ENCODE results near the gene COPS3. TPM values are rescaled to one million over a fixed set of nuclear protein-coding genes. Genes with fewer than 3 reads are reported as not detected.

Gene COPS3
- total RNA-seq (2014; rRNA removed; shearing (Covaris generic)) = 254 and 293 TPM in 2 replicates

GRCh38 chr17:17280613-17281549 lies at the start of gene COPS3:
Gene COPS3, minus strand, starts transcription at chr17:17281246. Its CDS starts 60 bp downstream, at chr17:17281186.
- peak; percentile 98 for DNase-seq (ENCODE audit: low spot score)

GRCh38 chr17:17328251-17328650 lies 47.2 kb upstream of the COPS3 start:
- DNase-seq (ENCODE audit: low spot score) = no peak

DNA sequence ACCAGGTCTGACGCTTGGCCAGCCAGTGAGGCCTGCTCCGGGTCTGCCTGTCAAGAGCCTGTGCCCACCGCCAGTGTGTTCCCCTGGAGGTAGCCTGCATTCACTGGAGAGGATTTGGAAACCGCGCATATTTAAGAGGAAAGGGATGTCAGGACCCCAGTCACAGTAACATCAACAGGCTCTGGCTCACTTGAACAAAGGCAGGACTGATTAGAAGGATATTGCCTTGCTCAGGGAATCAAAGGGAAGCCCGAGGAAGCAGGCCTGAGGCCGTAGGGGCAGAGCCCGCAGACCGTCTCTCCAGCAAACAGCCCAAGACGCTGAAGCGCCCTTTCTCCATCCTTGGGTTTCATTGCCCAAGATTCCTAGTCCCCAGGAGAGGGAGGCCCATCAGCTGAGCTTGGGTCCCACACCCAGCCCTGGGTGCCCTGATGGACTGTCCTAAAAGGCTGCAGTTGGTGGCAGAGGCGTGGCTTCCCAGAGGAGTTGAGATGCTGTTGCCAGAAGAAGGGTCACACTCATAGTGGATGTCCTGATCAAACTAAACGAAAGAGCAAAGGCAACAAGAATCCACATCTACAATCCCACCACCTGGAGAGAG lies 45.3 kb upstream of the COPS3 start:
- no peak for DNase-seq (ENCODE audit: low spot score)

DNA sequence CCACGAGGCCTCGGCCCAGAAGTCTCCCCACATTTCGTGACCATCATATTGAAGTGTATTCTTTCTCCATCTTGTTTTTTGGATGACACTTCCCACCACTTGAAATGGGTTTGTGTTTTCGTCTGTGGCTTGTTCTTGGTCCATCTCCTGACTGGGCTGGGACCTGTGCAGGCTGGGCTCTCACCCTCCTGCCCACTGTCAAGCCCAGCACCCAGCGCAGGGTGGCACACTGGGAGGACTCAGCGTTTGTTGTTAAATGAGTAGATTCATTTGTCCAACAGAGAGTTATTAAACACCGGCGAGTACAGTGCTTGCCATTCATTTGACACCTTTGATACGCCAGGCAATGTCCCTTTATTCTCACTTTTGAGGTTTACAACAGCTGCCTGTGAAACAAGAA lies 44.8 kb upstream of the COPS3 start:
- DNase-seq (ENCODE audit: low spot score) = no peak

- no peak for DNase-seq (ENCODE audit: low spot score)
These were observed 44.2 kb upstream of the COPS3 start for GRCh38 chr17:17325228-17325627.

DNA sequence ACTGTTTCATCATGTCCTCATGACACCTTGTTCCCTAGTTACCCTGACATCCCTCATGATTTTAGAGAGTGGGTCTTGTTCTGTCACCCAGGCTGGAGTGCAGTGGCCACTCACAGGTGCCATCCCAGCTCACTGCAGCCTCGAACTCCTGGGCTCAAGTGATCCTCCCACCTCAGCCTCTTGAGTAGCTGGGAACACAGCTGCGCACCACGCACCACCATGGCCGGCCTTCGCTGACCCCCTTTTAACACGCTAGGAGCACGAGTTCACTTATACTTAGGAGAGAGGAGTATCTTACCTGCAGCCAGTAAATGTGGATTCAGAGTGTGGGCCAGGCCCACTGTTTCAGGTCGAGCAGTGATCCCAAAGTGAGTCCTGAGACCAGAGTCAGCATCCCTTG lies 43.6 kb upstream of the COPS3 start:
- DNase-seq (ENCODE audit: low spot score) = no peak

GRCh38 chr17:17322516-17323510 lies 41.8 kb upstream of the COPS3 start:
- no peak for DNase-seq (ENCODE audit: low spot score)

GRCh38 chr17:17321356-17322025 lies 40.4 kb upstream of the COPS3 start:
- DNase-seq (ENCODE audit: low spot score) = no peak

- no peak for DNase-seq (ENCODE audit: low spot score)
These were observed 39.8 kb upstream of the COPS3 start for GRCh38 chr17:17320911-17321220.

DNA sequence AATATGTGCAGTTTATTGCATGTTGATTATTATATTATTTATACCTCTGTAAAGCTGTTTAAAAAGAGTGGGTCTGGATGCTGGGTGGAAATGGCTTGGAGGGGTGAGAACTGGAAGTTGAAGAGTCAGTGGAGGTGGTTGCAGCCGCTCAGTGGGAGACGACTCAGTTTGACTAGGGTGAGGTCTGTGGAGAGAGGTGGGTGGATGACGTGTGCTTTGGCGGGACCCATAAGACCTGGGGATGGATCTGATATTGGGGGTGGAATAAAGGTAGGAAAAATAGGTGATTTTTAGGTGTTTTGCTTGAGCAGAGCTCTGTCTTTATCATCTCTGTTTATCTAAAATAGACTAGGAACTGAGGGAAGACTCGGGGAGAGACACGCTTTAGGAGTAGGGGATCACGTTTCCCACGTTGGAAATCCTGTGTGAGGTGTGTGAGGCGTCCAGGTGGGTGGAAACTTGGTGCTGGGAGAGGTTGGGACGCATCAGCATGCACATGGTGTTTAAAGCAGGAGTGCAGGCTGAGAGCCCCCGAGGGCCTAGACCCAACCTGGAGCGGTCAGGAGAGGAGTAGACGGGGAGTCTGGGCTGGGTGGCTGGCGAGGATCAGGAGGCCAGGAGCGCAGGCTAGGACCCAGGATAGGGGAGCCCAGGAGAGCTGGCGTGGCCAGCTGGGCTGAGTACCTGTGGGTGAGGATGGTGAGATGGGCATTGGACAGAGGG lies 39.3 kb upstream of the COPS3 start:
- DNase-seq (ENCODE audit: low spot score) = no peak

DNA sequence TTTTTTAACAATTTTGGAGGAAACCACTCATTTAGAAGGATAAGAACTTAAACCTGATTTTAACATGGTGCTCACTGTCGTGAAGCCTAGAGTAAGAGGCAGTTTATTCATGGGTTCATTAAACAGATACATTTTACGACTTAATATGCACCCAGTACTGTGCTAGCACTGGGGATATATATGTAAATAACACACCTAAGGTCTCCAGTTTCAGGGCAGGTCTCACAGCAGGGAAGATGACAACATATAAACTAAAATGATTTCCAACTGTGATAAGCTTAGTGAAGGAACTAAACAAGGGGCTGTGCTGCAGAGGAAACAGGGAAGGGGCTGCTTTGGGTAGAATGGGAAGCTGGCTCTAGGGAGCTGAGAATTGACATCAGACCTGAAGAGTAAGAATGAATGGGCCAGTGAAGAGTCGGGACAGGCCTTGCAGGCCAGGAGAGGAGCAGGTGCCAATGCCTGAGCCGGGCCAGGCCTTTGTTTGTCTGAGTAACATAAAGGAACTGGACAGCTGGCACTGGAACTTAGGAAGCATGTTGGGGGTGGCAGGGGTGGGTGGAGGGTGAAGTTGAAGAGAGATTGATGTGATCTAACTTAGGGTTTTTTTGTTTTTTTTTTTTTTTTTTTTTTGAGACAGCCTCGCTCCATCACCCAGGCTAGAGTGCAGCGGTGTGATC lies 34.2 kb upstream of the COPS3 start:
- DNase-seq (ENCODE audit: low spot score) = no peak

- no peak for DNase-seq (ENCODE audit: low spot score)
These were observed 33.5 kb upstream of the COPS3 start for GRCh38 chr17:17314501-17315071.

DNA sequence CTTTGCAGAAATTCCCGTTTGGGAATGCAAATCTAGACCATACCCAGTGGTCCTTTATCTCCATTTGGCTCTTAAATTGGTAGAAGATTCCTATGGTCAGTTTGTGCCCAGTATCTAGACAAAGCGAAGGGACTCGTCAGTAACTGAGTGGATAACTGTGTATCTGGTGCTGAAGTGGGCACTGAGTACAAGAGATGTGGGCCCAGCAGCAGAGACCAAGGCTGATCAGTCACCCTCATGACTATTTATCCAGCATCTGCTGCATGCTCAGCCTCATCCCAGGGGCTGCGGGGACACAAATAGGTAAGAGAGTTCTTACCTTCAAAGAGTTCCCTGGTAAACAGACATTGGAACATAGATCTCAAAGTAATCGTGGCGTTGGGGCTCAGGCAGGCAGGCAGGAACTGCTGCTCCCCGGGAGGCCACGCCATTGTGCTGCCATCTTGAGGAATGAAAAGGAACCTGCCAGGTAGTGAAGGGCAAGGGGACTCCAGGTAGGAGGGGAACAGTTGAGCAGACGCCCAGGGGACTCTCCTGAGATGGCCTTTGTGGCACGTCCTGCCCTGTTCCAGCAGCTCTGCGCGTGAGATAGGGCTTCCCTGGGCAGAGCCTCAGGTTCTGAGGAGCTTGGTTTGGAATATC lies 32.4 kb upstream of the COPS3 start:
- peak; percentile 45 for DNase-seq (ENCODE audit: low spot score)

DNA sequence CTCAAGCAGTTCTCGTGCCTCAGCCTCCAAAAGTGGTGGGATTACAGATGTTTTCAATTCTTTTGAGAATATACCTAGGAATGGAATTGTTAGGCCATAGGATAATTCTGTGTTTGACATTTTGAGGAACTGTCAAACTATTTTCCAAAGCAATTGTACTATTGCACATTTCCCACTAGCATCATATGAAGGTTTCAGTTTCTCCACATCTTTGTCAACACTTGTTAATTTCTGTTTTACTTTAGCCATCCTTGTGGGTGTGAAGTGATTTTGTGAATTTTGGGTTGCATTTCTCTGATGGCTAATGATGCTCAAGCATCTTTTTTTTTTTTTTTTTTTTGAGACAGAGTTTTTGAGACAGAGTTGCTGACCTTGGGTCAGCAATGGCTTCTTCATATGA lies 28.3 kb upstream of the COPS3 start:
- DNase-seq (ENCODE audit: low spot score) = no peak

- DNase-seq (ENCODE audit: low spot score) = peak; percentile 34
These were observed 24.3 kb upstream of the COPS3 start for GRCh38 chr17:17305281-17305801.

- no peak for DNase-seq (ENCODE audit: low spot score)
These were observed 23.5 kb upstream of the COPS3 start for GRCh38 chr17:17304521-17304985.

DNA sequence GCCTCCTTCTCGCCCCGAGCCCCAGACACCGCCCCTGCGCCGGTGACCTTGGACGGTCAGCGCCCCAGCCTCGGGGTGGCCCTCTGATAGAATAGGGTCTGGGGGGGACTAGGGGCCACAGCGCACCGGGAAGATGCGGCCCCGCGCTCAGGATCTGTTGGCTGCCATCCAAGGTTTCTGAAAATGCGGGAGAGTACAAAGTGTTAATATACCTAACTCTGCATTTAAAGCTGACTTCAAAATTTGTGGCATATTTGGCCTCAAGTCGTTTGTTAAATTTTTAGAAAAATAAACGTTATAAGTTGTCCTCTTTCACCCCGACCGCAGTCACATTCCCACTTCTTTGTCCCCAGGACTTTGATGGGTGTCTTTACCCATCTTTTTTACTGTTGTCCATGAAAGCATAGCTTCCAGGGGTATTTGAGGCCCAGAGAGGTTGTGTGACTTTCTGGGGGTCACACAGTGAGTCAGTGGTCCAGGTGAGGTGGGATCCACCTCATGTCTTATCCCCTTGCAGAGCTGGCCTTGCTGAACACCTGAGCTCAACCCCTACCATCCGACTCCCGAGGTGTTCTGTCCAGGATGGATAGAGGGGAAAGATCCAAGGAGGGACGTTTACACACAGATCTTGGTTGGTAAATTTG lies 22.9 kb upstream of the COPS3 start:
- DNase-seq (ENCODE audit: low spot score) = no peak

Measured in H4 (cell line).